Measurements from ENCODE around the gene CRMP1. TPM values are rescaled to one million over a fixed set of nuclear protein-coding genes. Genes with fewer than 3 reads are reported as not detected.
A peak's percentile ranks its signal among the peaks of the same experiment; 100 is the strongest.

Gene CRMP1
- total and polyA plus RNA-seq, 2 of the 8 experiments (the other 6 are each of a cell fraction or from before 2014, with no cell fraction given): 120 to 131 TPM

DNA sequence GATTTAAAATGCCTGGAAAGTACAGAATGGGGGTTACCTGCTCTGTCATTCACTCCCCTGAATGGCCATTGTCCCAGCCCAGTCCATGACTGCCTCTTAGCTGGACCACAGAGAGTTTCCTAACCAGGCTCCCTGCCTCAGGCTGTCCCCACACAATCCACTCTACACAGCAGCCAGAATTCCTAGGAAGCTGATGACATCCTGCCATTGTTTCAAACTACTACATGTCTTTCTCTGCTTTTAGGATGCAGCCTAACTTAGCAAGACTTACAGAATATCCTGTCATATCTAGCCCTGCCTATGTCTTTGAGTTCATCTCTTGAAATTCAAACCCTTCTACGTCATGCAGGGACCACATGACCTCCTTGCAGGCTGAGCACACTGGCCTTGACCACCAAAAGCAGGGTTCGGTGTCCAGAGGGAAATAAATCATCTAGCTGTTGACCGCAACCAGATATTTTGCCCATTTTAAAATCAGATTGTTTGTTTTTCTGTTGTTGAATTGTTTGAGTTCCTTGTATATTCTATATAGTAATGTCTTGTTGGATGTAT lies 16.1 kb upstream of the CRMP1 start:
- Histone ChIP-seq H3K4me2 (ENCODE audit: insufficient read depth in 1 of 2, low read depth in 2 of 2, low read length in 2 of 2) (no peak overlapping the region), H3K4ac (replicated peaks; ENCODE audit: insufficient read length, low read depth, low read length) (no peak overlapping the region), H2AK5ac (ENCODE audit: low read depth, low read length) (0 out of 2 replicates have a peak overlapping the region, but pooled peaks have one; percentile 66), H3K18ac (ENCODE audit: extremely low read depth, low read length) (no peak overlapping the region), H2BK5ac (ENCODE audit: low read depth, low read length) (peak overlapping the region; percentile 12; the same call in 1 of the 2 replicates), H4K91ac (replicated peaks; ENCODE audit: insufficient read length, low read length) (no peak overlapping the region), H3K79me1 (ENCODE audit: low read depth, low read length) (no peaks in the 10 kb centered on the region), H2BK12ac (ENCODE audit: low read depth, low read length) (0 out of 2 replicates have a peak overlapping the region, but pooled peaks have one; percentile 41), H3K9me3 (ENCODE audit: insufficient read depth in 2 of 2, low read depth in 1 of 2, low read length in 1 of 2) (no peaks in the 10 kb centered on the region), H3K27me3 (replicated peaks in 1 of 4; ENCODE audit: control insufficient read depth in 3 of 4, extremely low read depth in 1 of 4, insufficient read depth in 3 of 4, low read length in 3 of 4) (peaks cover 0 to 33% (median 24%) of the 10 kb centered on the region in 4 experiments; a peak in 6 of 7 replicates), H2BK120ac (replicated peaks; ENCODE audit: low read depth, low read length) (no peak overlapping the region), H3K4me1 (replicated peaks in 1 of 4; ENCODE audit: control insufficient read depth in 3 of 4, insufficient read depth in 4 of 4, low read length in 3 of 4) (peaks cover 10 to 35% (median 18%) of the 10 kb centered on the region in 4 experiments; a peak in 6 of 7 replicates), H2BK20ac (ENCODE audit: low read length) (0 out of 2 replicates have a peak overlapping the region, but pooled peaks have one; percentile 91), H3K36me3 (ENCODE audit: control insufficient read depth in 2 of 4, insufficient read depth in 4 of 4, low read length in 3 of 4) (no peaks in the 10 kb centered on the region), H4K5ac (ENCODE audit: insufficient read length, low read depth, low read length) (no peak overlapping the region), H3K14ac (ENCODE audit: insufficient read length) (no peak overlapping the region), H3K79me2 (ENCODE audit: control insufficient read depth in 1 of 2, insufficient read depth in 2 of 2, low read length in 2 of 2) (no peaks in the 10 kb centered on the region), H2AFZ (ENCODE audit: low read length) (no peak overlapping the region), H4K8ac (ENCODE audit: extremely low read depth, insufficient read depth, low read length) (no peak overlapping the region), H4K20me1 (replicated peaks in 1 of 2; ENCODE audit: control insufficient read depth in 1 of 2, insufficient read depth in 2 of 2, low read length in 2 of 2) (no peaks in the 10 kb centered on the region), H2BK15ac (ENCODE audit: low read length) (no peak overlapping the region), H3K56ac (replicated peaks; ENCODE audit: insufficient read length, low read depth, low read length) (no peak overlapping the region), H3K4me3 (ENCODE audit: extremely low read depth in 1 of 4, insufficient read depth in 2 of 4, low read depth in 3 of 4, low read length in 4 of 4) (no peak overlapping the region), H3K23me2 (ENCODE audit: low read depth, low read length) (no peaks in the 10 kb centered on the region; the same call in 1 of the 2 replicates), H3K27ac (ENCODE audit: low read depth, low read length) (no peak overlapping the region), H3K9ac (replicated peaks in 1 of 4; ENCODE audit: extremely low read depth in 1 of 4, low read depth in 3 of 4, low read length in 3 of 4) (no peak overlapping the region), H3K23ac (ENCODE audit: insufficient read length) (no peak overlapping the region)
- FAIRE-seq (no peak), DNase-seq (ENCODE audit: low read depth in 1 of 2, low spot score in 2 of 2) (no peak)
- CTCF ChIA-PET (ENCODE audit: partially characterized antibody): interaction anchor here (1.0 to 1.2 kb wide), 3 partner anchors 8 to 110 kb away, joined by 3 to 4 read pairs (median 3); no protein-coding TSS in a partner anchor
- POLR2A ChIA-PET (ENCODE audit: partially characterized antibody): interaction anchor here (1.1 to 1.2 kb wide), 2 partner anchors 9 to 11 kb away, joined by 3 to 4 read pairs; no protein-coding TSS in a partner anchor
- 88% methylated on average over 3 of the region's 3 CpGs; no CpG with 5 or more reads in 1 of the 2 experiments for WGBS, 2 experiments (ENCODE audit: extremely low coverage in 1 of 2, insufficient coverage in 1 of 2, insufficient read length in 1 of 2, insufficient replicate concordance in 2 of 2, low coverage in 1 of 2, low lambda C conversion rate in 2 of 2, missing lambda C conversion rate in 1 of 2)
- TF ChIP-seq TAF7 (optimal IDR thresholded peaks at IDR 0.05; ENCODE audit: borderline replicate concordance, low read depth, low read length): no peak
- TF ChIP-seq SAP30 (IDR thresholded peaks at IDR 0.05; ENCODE audit: insufficient read depth, insufficient replicate concordance, low read length): no peak
- no peak for TF ChIP-seq SIX5 (IDR thresholded peaks at IDR 0.05; ENCODE audit: low read depth, low read length)
- no peak for TF ChIP-seq BACH1 (IDR thresholded peaks at IDR 0.05; ENCODE audit: low read length)
- TF ChIP-seq, protein P1, sequence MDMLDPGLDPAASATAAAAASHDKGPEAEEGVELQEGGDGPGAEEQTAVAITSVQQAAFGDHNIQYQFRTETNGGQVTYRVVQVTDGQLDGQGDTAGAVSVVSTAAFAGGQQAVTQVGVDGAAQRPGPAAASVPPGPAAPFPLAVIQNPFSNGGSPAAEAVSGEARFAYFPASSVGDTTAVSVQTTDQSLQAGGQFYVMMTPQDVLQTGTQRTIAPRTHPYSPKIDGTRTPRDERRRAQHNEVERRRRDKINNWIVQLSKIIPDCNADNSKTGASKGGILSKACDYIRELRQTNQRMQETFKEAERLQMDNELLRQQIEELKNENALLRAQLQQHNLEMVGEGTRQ (IDR thresholded peaks at IDR 0.05; ENCODE audit: low read length): no peak
- no peak for TF ChIP-seq EZH2 (IDR thresholded peaks at IDR 0.05; ENCODE audit: low read depth, low read length, severe bottlenecking)
- TF ChIP-seq POLR2A (IDR thresholded peaks at IDR 0.05; ENCODE audit: control extremely low read depth in 1 of 2, low read depth in 2 of 2, low read length in 2 of 2): no peak
- TF ChIP-seq, protein P2, sequence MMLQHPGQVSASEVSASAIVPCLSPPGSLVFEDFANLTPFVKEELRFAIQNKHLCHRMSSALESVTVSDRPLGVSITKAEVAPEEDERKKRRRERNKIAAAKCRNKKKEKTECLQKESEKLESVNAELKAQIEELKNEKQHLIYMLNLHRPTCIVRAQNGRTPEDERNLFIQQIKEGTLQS (IDR thresholded peaks at IDR 0.05; ENCODE audit: insufficient read depth, low read depth, low read length): no peak
- TF ChIP-seq, protein P3, sequence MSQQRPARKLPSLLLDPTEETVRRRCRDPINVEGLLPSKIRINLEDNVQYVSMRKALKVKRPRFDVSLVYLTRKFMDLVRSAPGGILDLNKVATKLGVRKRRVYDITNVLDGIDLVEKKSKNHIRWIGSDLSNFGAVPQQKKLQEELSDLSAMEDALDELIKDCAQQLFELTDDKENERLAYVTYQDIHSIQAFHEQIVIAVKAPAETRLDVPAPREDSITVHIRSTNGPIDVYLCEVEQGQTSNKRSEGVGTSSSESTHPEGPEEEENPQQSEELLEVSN (IDR thresholded peaks at IDR 0.05): no peak
- no peak for TF ChIP-seq KDM4A (IDR thresholded peaks at IDR 0.05; ENCODE audit: low read depth, low read length, severe bottlenecking)

All from H1 (cell line).